ENCODE results near the gene TCERG1L. TPM values are rescaled to one million over a fixed set of nuclear protein-coding genes. Genes with fewer than 3 reads are reported as not detected.

Gene TCERG1L
- total RNA-seq, 1 donor from 2014 or later = 2.7 TPM

GRCh38 chr10:131162866-131163843 is 148.4 kb downstream of the TCERG1L start:
- no peak for DNase-seq (ENCODE audit: extremely low spot score, unreplicated experiment)
- Mint-ChIP-seq H3K27me3 (peaks cover 2% of the 10 kb centered on the region), H3K4me1 (ENCODE audit: unreplicated experiment) (peaks cover 7% of the 10 kb centered on the region), H3K36me3 (no peaks in the 10 kb centered on the region), H3K27ac (no peak overlapping the region), H3K9me3 (no peaks in the 10 kb centered on the region), H3K4me3 (no peak overlapping the region)
- TF ChIP-seq CTCF (conservative IDR thresholded peaks at IDR 0.05) = no peak

GRCh38 chr10:131162211-131162610 is 149.3 kb downstream of the TCERG1L start:
- Mint-ChIP-seq H3K36me3 (no peaks in the 10 kb centered on the region), H3K9me3 (no peaks in the 10 kb centered on the region), H3K4me1 (ENCODE audit: unreplicated experiment) (peaks cover 7% of the 10 kb centered on the region), H3K27ac (no peak overlapping the region), H3K4me3 (no peak overlapping the region), H3K27me3 (peaks cover 2% of the 10 kb centered on the region)
- no peak for TF ChIP-seq CTCF (conservative IDR thresholded peaks at IDR 0.05)
- no peak for DNase-seq (ENCODE audit: extremely low spot score, unreplicated experiment)

GRCh38 chr10:131161087-131161486 is 150.4 kb downstream of the TCERG1L start:
- H3K4me1 Mint-ChIP-seq (ENCODE audit: unreplicated experiment) = peaks cover 7% of the 10 kb centered on the region
- H3K36me3 Mint-ChIP-seq = no peaks in the 10 kb centered on the region
- H3K9me3 Mint-ChIP-seq = no peaks in the 10 kb centered on the region
- H3K4me3 Mint-ChIP-seq = no peak overlapping the region
- no peak overlapping the region for H3K27ac Mint-ChIP-seq
- peaks cover 10% of the 10 kb centered on the region for H3K27me3 Mint-ChIP-seq
- DNase-seq (ENCODE audit: extremely low spot score, unreplicated experiment) = no peak
- TF ChIP-seq CTCF (conservative IDR thresholded peaks at IDR 0.05) = no peak

GRCh38 chr10:131160219-131160875 is 151.2 kb downstream of the TCERG1L start:
- H3K9me3 Mint-ChIP-seq = no peaks in the 10 kb centered on the region
- no peak for DNase-seq (ENCODE audit: extremely low spot score, unreplicated experiment)
- TF ChIP-seq CTCF (conservative IDR thresholded peaks at IDR 0.05) = no peak
- H3K27ac Mint-ChIP-seq = no peak overlapping the region
- peaks cover 11% of the 10 kb centered on the region for H3K4me1 Mint-ChIP-seq (ENCODE audit: unreplicated experiment)
- H3K36me3 Mint-ChIP-seq = no peaks in the 10 kb centered on the region
- no peak overlapping the region for H3K4me3 Mint-ChIP-seq
- H3K27me3 Mint-ChIP-seq = peaks cover 16% of the 10 kb centered on the region

GRCh38 chr10:131159771-131160170 is 151.8 kb downstream of the TCERG1L start:
- Mint-ChIP-seq H3K27me3 (peaks cover 16% of the 10 kb centered on the region), H3K36me3 (no peaks in the 10 kb centered on the region), H3K4me3 (no peak overlapping the region), H3K27ac (no peak overlapping the region), H3K4me1 (ENCODE audit: unreplicated experiment) (peaks cover 11% of the 10 kb centered on the region), H3K9me3 (no peaks in the 10 kb centered on the region)
- TF ChIP-seq CTCF (conservative IDR thresholded peaks at IDR 0.05) = no peak
- DNase-seq (ENCODE audit: extremely low spot score, unreplicated experiment) = no peak

All from type B pancreatic cell (in vitro differentiated cells).